Measurements from ENCODE around the gene SPTAN1. TPM values are rescaled to one million over a fixed set of nuclear protein-coding genes. Genes with fewer than 3 reads are reported as not detected.
A peak's percentile ranks its signal among the peaks of the same experiment; 100 is the strongest.

SPTAN1 gene
- total and polyA plus RNA-seq, 2 experiments from 2014 or later = 108 to 195 TPM

- Mint-ChIP-seq H3K4me3 (no peak overlapping the region), H3K36me3 (ENCODE audit: low read depth) (no peaks in the 10 kb centered on the region), H3K27ac (no peak overlapping the region), H3K27me3 (ENCODE audit: insufficient read depth, low read depth, poor library complexity) (peaks cover 4% of the 10 kb centered on the region), H3K4me1 (peaks cover 14% of the 10 kb centered on the region), H3K9me3 (no peaks in the 10 kb centered on the region)
- H3K27me3 ChIP-seq (ENCODE audit: insufficient read depth) = peaks cover 12% of the 10 kb centered on the region; the same call in 1 of the 2 replicates
- no peak overlapping the region for H3K27ac ChIP-seq (ENCODE audit: low read depth)
- TF ChIP-seq ZNF462 (CRISPR knock-in tag; IDR thresholded peaks at IDR 0.05) (no peak), ZNF331 (CRISPR knock-in tag; IDR thresholded peaks at IDR 0.05; ENCODE audit: low read depth) (no peak)
- H3F3A ChIP-seq (replicated peaks; ENCODE audit: low read depth) = peaks cover 10% of the 10 kb centered on the region
- H3K4me1 ChIP-seq (ENCODE audit: insufficient read depth) = peaks cover 22% of the 10 kb centered on the region
- DNase-seq (ENCODE audit: low spot score) (no peak), ATAC-seq (no peak)
- H3K4me2 ChIP-seq = no peak overlapping the region
- H2AFZ ChIP-seq = no peak overlapping the region
- H3K4me3 ChIP-seq = no peak overlapping the region
- peaks cover under 1% of the 10 kb centered on the region for H4K20me1 ChIP-seq (replicated peaks; ENCODE audit: insufficient read depth)
- H3K9me2 ChIP-seq (ENCODE audit: insufficient read depth) = no peaks in the 10 kb centered on the region
- peaks cover 10% of the 10 kb centered on the region for H3K79me2 ChIP-seq (replicated peaks; ENCODE audit: insufficient read depth)
- no peaks in the 10 kb centered on the region for H3K36me3 ChIP-seq (ENCODE audit: insufficient read depth)
Measured at GRCh38 chr9:128548876-128549275, 3.5 kb upstream of the SPTAN1 start.

DNA sequence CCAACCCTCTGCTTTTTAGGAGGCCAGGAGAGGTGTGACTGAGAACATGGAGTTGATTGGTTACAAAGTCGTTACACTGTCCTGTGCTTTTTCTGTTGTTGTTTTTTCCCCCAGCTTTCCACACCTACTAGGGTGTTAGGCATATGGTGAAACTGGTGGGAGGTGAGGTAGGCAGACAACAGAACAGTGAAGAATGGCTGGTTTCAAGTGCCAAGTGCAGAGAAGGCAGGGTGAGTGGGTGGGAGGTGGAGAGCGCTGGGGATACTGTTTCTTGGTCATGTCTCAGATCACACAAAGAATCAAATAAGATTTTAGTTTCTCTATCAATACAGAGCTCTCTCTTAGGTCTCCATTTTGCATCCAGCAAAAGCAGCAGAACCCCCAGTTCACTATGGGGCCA lies 2.2 kb upstream of the SPTAN1 start:
- Histone ChIP-seq H3K36me3 (ENCODE audit: insufficient read depth) (no peaks in the 10 kb centered on the region), H3K4me3 (no peak overlapping the region), H3K27ac (ENCODE audit: low read depth) (no peak overlapping the region), H3K79me2 (replicated peaks; ENCODE audit: insufficient read depth) (peaks cover 23% of the 10 kb centered on the region), H3K27me3 (ENCODE audit: insufficient read depth) (peaks cover 12% of the 10 kb centered on the region; the same call in 1 of the 2 replicates), H3F3A (replicated peaks; ENCODE audit: low read depth) (peaks cover 10% of the 10 kb centered on the region), H2AFZ (no peak overlapping the region), H3K4me2 (no peak overlapping the region; the same call in 1 of the 2 replicates), H3K4me1 (ENCODE audit: insufficient read depth) (peaks cover 34% of the 10 kb centered on the region), H3K9me2 (ENCODE audit: insufficient read depth) (no peaks in the 10 kb centered on the region), H4K20me1 (replicated peaks; ENCODE audit: insufficient read depth) (peaks cover 3% of the 10 kb centered on the region; the same call in 1 of the 2 replicates)
- peaks cover 14% of the 10 kb centered on the region for H3K4me1 Mint-ChIP-seq
- no peak for ATAC-seq
- H3K9me3 Mint-ChIP-seq = no peaks in the 10 kb centered on the region
- no peaks in the 10 kb centered on the region for H3K36me3 Mint-ChIP-seq (ENCODE audit: low read depth)
- no peak for DNase-seq (ENCODE audit: low spot score)
- H3K4me3 Mint-ChIP-seq = peak overlapping the region; percentile 34; the same call in 1 of the 3 replicates
- peaks cover 4% of the 10 kb centered on the region for H3K27me3 Mint-ChIP-seq (ENCODE audit: insufficient read depth, low read depth, poor library complexity)
- H3K27ac Mint-ChIP-seq = no peak overlapping the region
- TF ChIP-seq, protein P1, sequence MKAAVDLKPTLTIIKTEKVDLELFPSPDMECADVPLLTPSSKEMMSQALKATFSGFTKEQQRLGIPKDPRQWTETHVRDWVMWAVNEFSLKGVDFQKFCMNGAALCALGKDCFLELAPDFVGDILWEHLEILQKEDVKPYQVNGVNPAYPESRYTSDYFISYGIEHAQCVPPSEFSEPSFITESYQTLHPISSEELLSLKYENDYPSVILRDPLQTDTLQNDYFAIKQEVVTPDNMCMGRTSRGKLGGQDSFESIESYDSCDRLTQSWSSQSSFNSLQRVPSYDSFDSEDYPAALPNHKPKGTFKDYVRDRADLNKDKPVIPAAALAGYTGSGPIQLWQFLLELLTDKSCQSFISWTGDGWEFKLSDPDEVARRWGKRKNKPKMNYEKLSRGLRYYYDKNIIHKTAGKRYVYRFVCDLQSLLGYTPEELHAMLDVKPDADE (IDR thresholded peaks at IDR 0.05) = no peak
- TF ChIP-seq, protein P2, sequence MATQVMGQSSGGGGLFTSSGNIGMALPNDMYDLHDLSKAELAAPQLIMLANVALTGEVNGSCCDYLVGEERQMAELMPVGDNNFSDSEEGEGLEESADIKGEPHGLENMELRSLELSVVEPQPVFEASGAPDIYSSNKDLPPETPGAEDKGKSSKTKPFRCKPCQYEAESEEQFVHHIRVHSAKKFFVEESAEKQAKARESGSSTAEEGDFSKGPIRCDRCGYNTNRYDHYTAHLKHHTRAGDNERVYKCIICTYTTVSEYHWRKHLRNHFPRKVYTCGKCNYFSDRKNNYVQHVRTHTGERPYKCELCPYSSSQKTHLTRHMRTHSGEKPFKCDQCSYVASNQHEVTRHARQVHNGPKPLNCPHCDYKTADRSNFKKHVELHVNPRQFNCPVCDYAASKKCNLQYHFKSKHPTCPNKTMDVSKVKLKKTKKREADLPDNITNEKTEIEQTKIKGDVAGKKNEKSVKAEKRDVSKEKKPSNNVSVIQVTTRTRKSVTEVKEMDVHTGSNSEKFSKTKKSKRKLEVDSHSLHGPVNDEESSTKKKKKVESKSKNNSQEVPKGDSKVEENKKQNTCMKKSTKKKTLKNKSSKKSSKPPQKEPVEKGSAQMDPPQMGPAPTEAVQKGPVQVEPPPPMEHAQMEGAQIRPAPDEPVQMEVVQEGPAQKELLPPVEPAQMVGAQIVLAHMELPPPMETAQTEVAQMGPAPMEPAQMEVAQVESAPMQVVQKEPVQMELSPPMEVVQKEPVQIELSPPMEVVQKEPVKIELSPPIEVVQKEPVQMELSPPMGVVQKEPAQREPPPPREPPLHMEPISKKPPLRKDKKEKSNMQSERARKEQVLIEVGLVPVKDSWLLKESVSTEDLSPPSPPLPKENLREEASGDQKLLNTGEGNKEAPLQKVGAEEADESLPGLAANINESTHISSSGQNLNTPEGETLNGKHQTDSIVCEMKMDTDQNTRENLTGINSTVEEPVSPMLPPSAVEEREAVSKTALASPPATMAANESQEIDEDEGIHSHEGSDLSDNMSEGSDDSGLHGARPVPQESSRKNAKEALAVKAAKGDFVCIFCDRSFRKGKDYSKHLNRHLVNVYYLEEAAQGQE (IDR thresholded peaks at IDR 0.05; ENCODE audit: unreplicated experiment) = no peak
- TF ChIP-seq CREB1 (CRISPR knock-in tag; IDR thresholded peaks at IDR 0.05; ENCODE audit: low read depth) = no peak
- no peak for TF ChIP-seq JUNB (IDR thresholded peaks at IDR 0.05; ENCODE audit: unreplicated experiment)
- TF ChIP-seq CTCF (conservative IDR thresholded peaks at IDR 0.05; ENCODE audit: low read depth in 2 of 2) = no peak
- no peak for TF ChIP-seq EZH2 (IDR thresholded peaks at IDR 0.05; ENCODE audit: low read depth, unreplicated experiment)
